GM18498 (cell line): Measurements from ENCODE around the gene SEC24B.
"Not testable (repeated sequence)": the region's sequence is repeated elsewhere in the genome, so short reads cannot be mapped to it uniquely, and the experiment has no call there.

Source experiments
- ATAC-seq: cut with Tn5 transposase; IDR thresholded peaks from one replicate; pipeline ENCODE4 v1.9.1; 2021; ENCODE audit warnings: mild to moderate bottlenecking, moderate library complexity; ENCODE audit not compliant: unreplicated experiment

The SEC24B gene

DNA sequence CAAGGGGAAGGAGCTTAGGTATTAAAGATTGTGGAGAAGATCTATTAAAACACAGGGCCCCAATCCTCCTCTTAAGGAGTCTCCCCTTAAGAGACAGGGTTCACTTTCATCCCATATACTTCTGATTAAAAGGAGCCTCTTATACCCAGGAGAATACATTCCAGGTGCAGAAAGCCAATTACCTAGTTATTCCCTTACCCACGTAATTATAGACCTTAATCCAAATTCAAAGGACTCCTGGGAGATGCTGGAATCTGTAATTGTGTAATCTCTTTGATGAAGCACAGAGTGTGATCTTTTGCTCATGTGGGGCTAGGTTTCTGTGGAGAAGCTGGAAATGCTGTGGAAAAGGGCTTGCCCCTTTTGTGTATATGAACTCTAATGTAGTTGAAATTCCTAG, 1.4 kb upstream of the SEC24B start:
- ATAC-seq: no peak

DNA sequence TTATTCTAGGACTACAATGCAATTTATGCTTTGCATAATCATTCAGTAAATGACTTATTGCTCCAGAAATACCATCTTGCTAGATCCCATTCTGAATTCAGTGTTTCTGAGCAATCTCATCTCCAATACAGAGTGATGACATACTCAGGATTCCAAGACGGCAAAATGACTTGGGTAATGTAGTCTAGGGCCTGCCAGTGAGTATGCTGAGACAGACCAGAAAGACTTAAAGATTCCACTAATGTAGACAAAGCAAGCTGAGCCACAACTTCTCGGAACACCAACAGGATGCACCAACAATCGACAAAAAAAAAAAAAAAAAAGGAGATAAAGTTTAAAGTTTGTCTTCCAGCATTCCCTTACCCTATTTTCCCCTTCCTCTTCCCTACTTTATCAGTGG, 919 bp upstream of the SEC24B start:
- no peak for ATAC-seq

GRCh38 chr4:109434007-109434971, 674 bp downstream of the SEC24B start:
- peak; percentile 54 for ATAC-seq

- no peak for ATAC-seq
These were observed 2.0 kb downstream of the SEC24B start for GRCh38 chr4:109435635-109436034.

DNA sequence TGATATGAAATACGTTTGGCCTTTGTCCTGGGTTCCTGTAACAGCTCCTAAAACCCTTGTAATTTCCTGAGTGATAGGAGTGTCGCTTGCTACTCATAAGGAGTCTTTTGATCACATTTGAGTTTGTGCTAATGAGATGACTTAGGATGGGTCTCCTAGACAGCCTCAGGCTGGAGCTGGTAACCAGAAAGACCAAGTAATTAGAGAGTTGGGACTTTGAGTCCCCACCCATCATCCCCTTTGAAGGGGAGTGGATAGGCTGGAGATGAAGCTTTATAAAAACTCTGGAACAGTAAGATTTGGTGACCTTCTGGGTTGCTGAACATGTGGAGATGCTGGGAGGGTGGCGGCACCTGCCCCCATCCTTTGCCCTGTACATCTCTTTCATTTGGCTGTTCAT, 2.9 kb downstream of the SEC24B start:
- no peak for ATAC-seq

- ATAC-seq: no peak
These were observed 7.3 kb downstream of the SEC24B start for GRCh38 chr4:109440948-109441347.

DNA sequence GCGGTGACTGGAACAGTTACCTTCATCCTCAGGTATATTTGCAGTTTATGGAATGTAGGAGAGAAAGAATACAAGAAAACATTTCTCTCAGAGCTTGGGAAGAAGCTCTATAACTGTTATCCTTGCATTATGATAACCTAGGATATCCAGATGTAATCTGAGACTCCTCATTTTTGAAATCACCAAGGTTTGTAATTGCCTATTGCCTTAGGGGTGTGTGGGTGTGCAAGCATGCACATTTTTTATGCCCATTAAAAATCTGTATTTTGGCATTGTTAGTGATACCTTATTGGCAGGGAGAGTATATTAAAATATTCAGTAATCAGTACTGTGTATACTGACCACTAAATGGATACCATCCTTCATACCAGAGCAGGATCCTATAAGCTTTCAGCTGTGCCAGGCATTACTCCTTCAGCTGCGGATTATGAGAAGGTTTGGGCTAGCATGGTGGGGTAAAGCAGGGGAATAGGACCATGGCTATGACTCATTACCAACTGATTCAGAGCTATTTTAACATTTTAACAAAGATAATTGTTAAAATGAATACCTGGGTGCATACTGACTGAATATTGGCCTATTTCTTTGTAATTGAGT, 8.3 kb downstream of the SEC24B start:
- ATAC-seq: no peak

DNA sequence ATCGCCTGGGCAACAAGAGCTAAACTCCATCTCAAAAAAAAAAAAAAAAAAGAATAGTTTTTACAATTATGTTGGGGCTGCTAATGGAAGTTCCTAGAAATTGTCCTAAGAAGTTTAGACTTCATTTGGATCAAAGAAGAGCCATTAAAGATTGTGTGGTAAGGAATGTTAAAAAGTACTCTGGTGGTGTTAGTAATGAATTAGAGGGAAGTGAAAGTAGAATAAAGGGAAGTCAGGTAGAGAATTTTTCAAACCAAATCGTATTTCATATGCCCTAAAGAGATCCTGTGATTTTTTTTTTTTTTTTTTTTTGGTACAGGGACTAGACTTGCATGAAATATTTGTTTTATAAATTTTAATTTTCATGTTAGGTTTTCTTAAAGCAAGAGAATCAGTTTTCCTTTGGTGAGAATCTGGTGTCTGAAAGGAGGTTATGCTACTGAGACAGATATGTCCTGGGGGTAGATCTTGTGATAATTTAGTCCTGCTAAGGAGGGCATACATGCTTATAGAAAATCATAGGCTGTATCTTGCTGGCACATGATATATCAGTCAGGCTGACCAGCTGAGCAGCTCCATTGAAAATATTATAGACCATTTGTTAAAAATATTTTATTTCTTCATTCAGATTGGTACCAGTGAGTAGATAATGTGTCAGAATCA, 10.7 kb downstream of the SEC24B start:
- ATAC-seq: peak; percentile 69

DNA sequence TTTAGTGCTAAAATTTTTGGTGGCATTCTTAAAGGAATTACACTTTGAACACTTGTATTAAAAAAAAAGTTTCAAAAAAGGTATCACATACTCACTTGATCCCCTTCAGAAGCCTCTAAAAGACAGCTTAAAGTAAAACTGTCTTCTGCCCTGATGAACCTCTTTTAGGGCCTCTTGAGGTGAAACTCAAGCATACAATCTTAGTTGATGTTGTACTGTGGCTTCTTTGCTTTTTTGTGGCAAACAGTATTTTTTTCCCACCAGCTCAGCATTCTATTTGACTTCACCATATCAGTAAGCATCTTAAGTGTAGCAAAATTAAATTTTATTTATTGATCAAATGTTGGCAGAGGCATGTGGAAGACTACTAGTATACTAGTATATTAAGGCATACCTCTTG, 13.7 kb downstream of the SEC24B start:
- no peak for ATAC-seq

- ATAC-seq: no peak
These were observed 18.1 kb downstream of the SEC24B start for GRCh38 chr4:109451544-109452273.

GRCh38 chr4:109453110-109453509, 19.5 kb downstream of the SEC24B start:
- ATAC-seq: not testable (repeated sequence)

GRCh38 chr4:109462297-109462696, 28.7 kb downstream of the SEC24B start:
- ATAC-seq: peak; percentile 91

GRCh38 chr4:109462802-109463201, 29.2 kb downstream of the SEC24B start:
- ATAC-seq: no peak

GRCh38 chr4:109465069-109465468, 31.5 kb downstream of the SEC24B start:
- ATAC-seq: no peak

GRCh38 chr4:109469915-109470314, 36.3 kb downstream of the SEC24B start:
- ATAC-seq: no peak

- peak; percentile 48 for ATAC-seq
These were observed 38.7 kb downstream of the SEC24B start for GRCh38 chr4:109472343-109472761.

GRCh38 chr4:109473824-109474223, 40.2 kb downstream of the SEC24B start:
- ATAC-seq: no peak

GRCh38 chr4:109486007-109486406, 52.4 kb downstream of the SEC24B start:
- no peak for ATAC-seq

DNA sequence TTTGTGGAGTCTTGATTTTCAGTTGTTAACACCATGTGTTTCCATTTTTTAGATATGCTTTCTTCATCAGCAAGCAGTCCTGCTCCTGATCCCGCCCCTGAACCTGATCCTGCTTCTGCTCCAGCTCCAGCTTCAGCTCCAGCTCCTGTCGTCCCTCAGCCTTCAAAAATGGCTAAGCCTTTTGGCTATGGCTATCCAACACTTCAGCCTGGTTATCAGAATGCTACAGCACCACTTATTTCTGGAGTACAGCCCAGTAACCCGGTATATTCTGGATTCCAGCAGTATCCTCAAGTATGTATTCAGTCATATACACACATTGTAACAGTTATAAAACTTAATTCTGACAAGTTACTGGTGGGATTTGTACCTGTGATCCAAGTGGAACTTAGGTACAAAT, 60.9 kb downstream of the SEC24B start:
- ATAC-seq: no peak

- no peak for ATAC-seq
These were observed 61.9 kb downstream of the SEC24B start for GRCh38 chr4:109495514-109495913.

DNA sequence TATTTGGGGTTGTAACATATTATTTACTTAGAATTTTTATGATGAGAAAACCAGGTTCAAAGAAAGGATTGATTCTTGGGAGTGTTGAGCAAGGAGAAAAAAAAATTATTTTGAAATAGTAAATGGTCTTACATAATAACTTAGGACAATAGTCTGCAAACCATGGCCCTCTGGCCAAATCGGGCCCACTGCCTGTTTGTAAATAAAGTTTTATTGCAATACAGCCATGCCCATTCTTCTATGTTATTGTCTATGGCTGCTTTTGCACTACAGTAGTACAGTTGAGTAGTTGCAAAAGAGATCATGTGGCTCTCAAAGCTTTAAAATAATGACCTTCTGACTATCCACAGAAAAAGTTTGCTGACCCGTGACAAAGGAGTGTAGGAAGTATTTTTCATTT, 63.3 kb downstream of the SEC24B start:
- ATAC-seq: no peak
